Adrenal gland (tissue), 5 donors: ENCODE data around the gene WDR48.

ENCODE experiments used
- CTCF ChIP-seq, 6 experiments: fragments of 450-650 bp in 4 of 6; fragments of 200-600 bp in 2 of 6; sonication (generic) in 1 of 6; IDR thresholded peaks; 1 replicate in 5 of 6; 2 replicates in 1 of 6; pipeline versions ENCODE4 v1.5.1 to v1.8.0; 2016 to 2021; ENCODE audit warnings: antibody characterized with exemption in 6 of 6, mild to moderate bottlenecking in 2 of 6, moderate library complexity in 1 of 6
- POLR2A ChIP-seq, 2 donors: fragments of 450-650 bp; IDR thresholded peaks; one replicate each; pipeline ENCODE4 v1.6.1; 2017; ENCODE audit warnings: antibody characterized with exemption in 2 of 2, mild to moderate bottlenecking in 2 of 2, moderate library complexity in 1 of 2
- donor health status: DM: no; HTN: no; CAD: no.

- TF ChIP-seq CTCF (IDR thresholded peaks at IDR 0.05) (no peak), POLR2A (IDR thresholded peaks at IDR 0.05) (no peak)
Measured at GRCh38 chr3:39075910-39076309, 24.1 kb downstream of the WDR48 start.
